Measurements from ENCODE around the gene NID1. TPM values are rescaled to one million over a fixed set of nuclear protein-coding genes. Genes with fewer than 3 reads are reported as not detected.
A peak's percentile ranks its signal among the peaks of the same experiment; 100 is the strongest.
"Not testable (repeated sequence)": the region's sequence is repeated elsewhere in the genome, so short reads cannot be mapped to it uniquely, and the experiment has no call there.

NID1 gene
- total and polyA plus RNA-seq, 8 donors: 21.4 to 214 (median 89.6) TPM

- TF ChIP-seq EP300 (IDR thresholded peaks at IDR 0.05): no peak
- TF ChIP-seq CTCF (IDR thresholded peaks at IDR 0.05): no peak
- no peak for TF ChIP-seq POLR2AphosphoS5 (IDR thresholded peaks at IDR 0.05)
- Histone ChIP-seq H3K27me3 (peaks cover 0 to 15% (median 0%) of the 10 kb centered on the region in 3 donors), H3K36me3 (no peaks in the 10 kb centered on the region), H3K9me3 (peaks cover 0 to 9% (median 6%) of the 10 kb centered on the region in 4 donors), H3K27ac (no peak overlapping the region), H3K4me3 (no peak overlapping the region), H3K4me1 (peaks cover 0 to 5% (median 2%) of the 10 kb centered on the region in 4 donors)
- WGBS, 5 donors: 78 to 90% (median 87%) methylated on average over 9 to 10 of the region's 10 CpGs
- intact Hi-C loops (cut with DNase I; ENCODE audit: low total_unique reads): no loop called here
- DNase-seq: no peak
These were observed 36.6 kb upstream of the NID1 start for GRCh38 chr1:236101233-236102200.

GRCh38 chr1:236100799-236101198 lies 35.9 kb upstream of the NID1 start:
- Histone ChIP-seq H3K9me3 (peaks cover 0 to 9% (median 6%) of the 10 kb centered on the region in 4 donors), H3K36me3 (no peaks in the 10 kb centered on the region), H3K27me3 (peaks cover 0 to 15% (median 0%) of the 10 kb centered on the region in 3 donors), H3K27ac (no peak overlapping the region), H3K4me1 (peaks cover 0 to 5% (median 2%) of the 10 kb centered on the region in 4 donors), H3K4me3 (no peak overlapping the region)
- WGBS, 5 donors: 90 to 97% (median 94%) methylated on average over 13 to 15 of the region's 15 CpGs
- intact Hi-C loops (cut with DNase I; ENCODE audit: low total_unique reads): no loop called here
- TF ChIP-seq EP300 (IDR thresholded peaks at IDR 0.05) (no peak), POLR2A (IDR thresholded peaks at IDR 0.05) (no peak), CTCF (IDR thresholded peaks at IDR 0.05) (no peak)
- no peak for DNase-seq

GRCh38 chr1:236099355-236099974 lies 34.6 kb upstream of the NID1 start:
- DNase-seq: peak in 1 of 2 donors; percentile 51
- H3K9me3 ChIP-seq: peaks cover 0 to 9% (median 6%) of the 10 kb centered on the region in 4 donors
- no peak overlapping the region for H3K4me3 ChIP-seq
- H3K27ac ChIP-seq: no peak overlapping the region
- WGBS, 5 donors: 49 to 71% (median 56%) methylated on average over 12 of the region's 12 CpGs
- no peak for TF ChIP-seq EP300 (IDR thresholded peaks at IDR 0.05)
- no peak for TF ChIP-seq POLR2AphosphoS5 (IDR thresholded peaks at IDR 0.05)
- no peak for TF ChIP-seq POLR2A (IDR thresholded peaks at IDR 0.05)
- no peak for TF ChIP-seq CTCF (IDR thresholded peaks at IDR 0.05)
- H3K36me3 ChIP-seq: no peaks in the 10 kb centered on the region
- intact Hi-C loops (cut with DNase I; ENCODE audit: low total_unique reads): no loop called here
- H3K4me1 ChIP-seq: peaks cover 0 to 5% (median 2%) of the 10 kb centered on the region in 4 donors
- peaks cover 0 to 15% (median 0%) of the 10 kb centered on the region in 3 donors for H3K27me3 ChIP-seq

- no peak for DNase-seq
- intact Hi-C loops (cut with DNase I; ENCODE audit: low total_unique reads): no loop called here
- H3K27ac ChIP-seq: no peak overlapping the region
- peaks cover 0 to 9% (median 6%) of the 10 kb centered on the region in 4 donors for H3K9me3 ChIP-seq
- H3K36me3 ChIP-seq: no peaks in the 10 kb centered on the region
- H3K27me3 ChIP-seq: peaks cover 0 to 15% (median 0%) of the 10 kb centered on the region in 3 donors
- no peak for TF ChIP-seq POLR2AphosphoS5 (IDR thresholded peaks at IDR 0.05)
- TF ChIP-seq POLR2A (IDR thresholded peaks at IDR 0.05): no peak
- no peak for TF ChIP-seq CTCF (IDR thresholded peaks at IDR 0.05)
- TF ChIP-seq EP300 (IDR thresholded peaks at IDR 0.05): no peak
- 80 to 100% (median 92%) methylated on average over 1 of the region's 1 CpG for WGBS, 5 donors
- no peak overlapping the region for H3K4me3 ChIP-seq
- peaks cover 0 to 5% (median 0%) of the 10 kb centered on the region in 4 donors for H3K4me1 ChIP-seq
These were observed 33.4 kb upstream of the NID1 start for GRCh38 chr1:236098267-236098666.

- H3K9me3 ChIP-seq; H3K36me3 ChIP-seq; H3K4me3 ChIP-seq; H3K4me1 ChIP-seq; intact Hi-C loops (cut with DNase I; ENCODE audit: low total_unique reads); H3K27me3 ChIP-seq: not testable (repeated sequence)
- peak overlapping the region; percentile 11 to 80 (median 44) for H3K27ac ChIP-seq
- 60 to 70% (median 66%) methylated on average over 15 of the region's 15 CpGs for WGBS, 5 donors
- DNase-seq: peak; percentile 91 to 98
These were observed 32.0 kb upstream of the NID1 start for GRCh38 chr1:236096660-236097482.
